ENCODE measurements around the gene NKX1-1. TPM values are rescaled to one million over a fixed set of nuclear protein-coding genes. Genes with fewer than 3 reads are reported as not detected.
A peak's percentile ranks its signal among the peaks of the same experiment; 100 is the strongest.
"Not testable (repeated sequence)": the region's sequence is repeated elsewhere in the genome, so short reads cannot be mapped to it uniquely, and the experiment has no call there.

The NKX1-1 gene
- total RNA-seq = not detected

DNA sequence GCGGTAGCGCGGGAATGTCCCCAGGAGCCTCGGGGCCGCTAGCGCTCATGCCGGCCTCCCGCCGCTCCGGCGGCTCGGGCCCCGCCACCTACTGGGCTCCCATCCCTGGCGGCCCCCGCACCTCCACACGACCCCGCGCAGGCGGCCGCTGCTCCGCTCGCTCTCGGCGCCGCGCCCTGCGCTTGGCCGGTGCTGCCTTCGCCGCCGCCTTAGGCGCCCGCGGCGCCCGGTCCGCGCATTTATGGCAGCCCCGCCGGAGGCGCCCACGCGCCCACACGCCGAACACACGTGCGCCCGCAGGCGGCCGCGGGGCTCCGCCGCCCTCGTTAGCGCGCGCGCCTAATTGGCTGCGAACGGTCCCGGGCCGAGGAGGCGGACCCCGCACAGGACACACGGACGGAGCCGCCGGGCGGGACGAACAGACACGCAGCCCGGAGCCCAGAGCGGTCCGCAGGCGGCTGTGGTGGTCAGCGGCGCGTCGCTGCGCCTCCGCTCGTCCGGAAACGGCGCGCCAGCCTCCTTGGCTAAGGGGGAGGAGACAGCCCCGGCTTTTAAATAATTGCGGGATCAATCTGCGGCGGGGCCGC is at the start of gene NKX1-1:
Gene NKX1-1, minus strand, starts transcription at position 49 of the 587 bp plus-strand sequence. Its CDS starts 0 bp downstream, at position 49.
- ATAC-seq (no peak), DNase-seq (ENCODE audit: low spot score) (no peak)

DNA sequence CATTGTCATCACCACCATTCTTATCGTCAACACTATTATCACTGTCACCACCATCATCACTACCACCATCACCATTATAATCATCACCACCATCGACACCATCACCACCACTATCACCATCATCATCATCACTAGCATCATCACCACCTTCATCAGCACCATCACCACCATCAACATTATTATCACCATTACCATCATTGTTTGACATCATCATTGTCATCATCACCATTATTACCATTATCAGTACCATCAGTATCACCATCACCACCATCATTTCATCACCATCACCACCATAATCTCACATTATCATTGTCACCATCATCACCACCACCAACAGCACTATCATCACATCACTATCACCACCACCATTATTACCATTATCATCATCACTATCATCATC is 47.5 kb upstream of the NKX1-1 start:
- ATAC-seq (no peak), DNase-seq (ENCODE audit: low spot score) (no peak)

- no peak for ATAC-seq
- no peak for DNase-seq (ENCODE audit: low spot score)
Measured at GRCh38 chr4:1452431-1453051, 46.3 kb upstream of the NKX1-1 start.

DNA sequence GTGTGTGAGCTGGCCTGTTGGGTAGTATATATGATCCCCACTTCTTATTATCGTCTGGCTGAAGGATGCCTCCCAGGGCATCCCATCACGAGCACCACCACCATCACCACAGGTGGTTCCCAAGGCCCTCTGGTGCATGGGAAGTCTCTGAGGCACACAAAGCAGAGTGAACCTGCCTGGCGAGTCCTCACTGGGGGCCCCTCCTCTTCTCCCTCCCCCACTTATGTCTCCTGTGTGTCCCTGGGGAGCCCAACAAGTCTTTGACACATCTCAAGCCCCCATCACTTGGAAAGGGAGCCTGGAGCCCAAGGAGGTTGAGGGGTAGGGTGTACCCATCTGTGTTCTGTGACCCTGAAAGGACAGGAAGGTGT is 45.5 kb upstream of the NKX1-1 start:
- DNase-seq (ENCODE audit: low spot score) = no peak
- no peak for ATAC-seq

DNA sequence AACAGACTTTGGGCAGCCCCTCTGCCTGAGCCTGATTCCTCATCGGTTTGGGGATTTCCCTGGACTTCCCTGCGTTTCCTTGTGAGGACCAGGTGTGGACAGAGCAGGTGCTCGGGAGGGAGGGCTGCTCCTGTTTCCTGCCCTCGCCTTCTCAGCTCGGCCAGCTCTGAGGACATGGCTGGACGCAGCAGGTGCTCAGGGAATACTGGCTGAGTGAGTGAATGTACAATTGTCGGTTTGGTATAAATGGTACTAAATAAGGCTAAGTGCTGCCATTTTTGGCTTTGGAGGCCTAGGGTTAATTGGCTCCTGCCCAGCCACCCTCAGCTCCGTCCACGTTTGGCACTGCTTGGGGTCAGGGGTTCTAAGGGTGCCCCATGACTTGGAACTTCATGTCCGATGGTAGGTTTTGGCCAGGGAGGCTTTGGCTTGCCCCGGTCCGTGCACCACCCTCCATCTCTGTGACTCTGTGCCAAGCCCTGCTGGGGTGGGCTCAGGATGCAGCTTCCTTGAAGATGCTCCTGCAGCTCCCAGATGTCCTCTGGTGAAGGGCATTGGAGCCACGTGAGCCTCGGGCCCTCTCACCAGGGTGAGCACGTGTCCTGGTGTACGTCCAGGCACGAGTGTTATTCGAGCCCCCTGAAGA is 45.0 kb upstream of the NKX1-1 start:
- peak; percentile 37 for DNase-seq (ENCODE audit: low spot score)
- no peak for ATAC-seq

DNA sequence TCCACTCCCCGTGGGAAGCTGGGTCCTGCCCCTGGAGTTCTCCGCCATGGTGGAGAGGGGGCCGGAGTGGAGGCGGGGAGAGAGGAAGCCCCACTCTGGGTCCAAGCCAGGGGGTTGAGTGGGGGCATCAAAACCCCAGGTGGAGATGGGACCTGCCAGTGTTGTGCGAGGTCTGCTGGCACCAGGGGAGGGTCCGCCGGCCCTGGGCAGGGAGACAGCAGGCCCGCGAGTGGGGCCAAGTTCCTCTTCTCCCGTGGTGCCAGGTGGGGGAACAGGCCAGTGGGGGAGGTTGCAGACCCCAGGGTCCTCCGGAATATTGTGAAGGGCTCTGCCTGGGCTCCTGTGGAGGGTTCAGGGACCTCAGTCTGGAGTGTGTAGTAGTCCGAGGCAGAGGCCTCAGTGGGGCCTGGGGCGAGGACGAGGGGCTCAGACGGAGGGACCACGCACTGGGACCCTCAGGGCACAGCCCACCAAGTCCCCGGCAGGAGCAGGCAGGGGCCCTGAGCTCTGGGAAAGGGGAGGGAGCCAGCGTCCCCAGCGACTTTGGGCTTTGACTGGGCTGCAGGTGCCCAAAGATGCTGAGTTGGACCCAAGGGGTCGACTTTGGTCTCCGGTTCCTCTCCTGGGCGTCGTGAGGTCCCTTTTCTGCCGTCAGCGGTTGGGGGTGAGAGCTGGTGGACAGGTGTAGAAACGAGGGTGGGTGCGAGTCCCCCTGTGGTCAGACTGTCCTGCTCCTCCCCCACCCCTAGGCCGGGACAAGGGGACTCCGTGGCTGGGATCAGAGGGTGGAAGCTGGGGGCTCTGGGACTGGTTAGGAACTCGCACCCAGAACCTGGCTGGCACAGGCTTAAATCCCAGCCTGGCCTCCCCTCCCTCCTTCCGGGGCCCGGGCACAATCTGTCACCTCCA is 43.8 kb upstream of the NKX1-1 start:
- peak; percentile 37 for DNase-seq (ENCODE audit: low spot score)
- ATAC-seq = no peak

DNA sequence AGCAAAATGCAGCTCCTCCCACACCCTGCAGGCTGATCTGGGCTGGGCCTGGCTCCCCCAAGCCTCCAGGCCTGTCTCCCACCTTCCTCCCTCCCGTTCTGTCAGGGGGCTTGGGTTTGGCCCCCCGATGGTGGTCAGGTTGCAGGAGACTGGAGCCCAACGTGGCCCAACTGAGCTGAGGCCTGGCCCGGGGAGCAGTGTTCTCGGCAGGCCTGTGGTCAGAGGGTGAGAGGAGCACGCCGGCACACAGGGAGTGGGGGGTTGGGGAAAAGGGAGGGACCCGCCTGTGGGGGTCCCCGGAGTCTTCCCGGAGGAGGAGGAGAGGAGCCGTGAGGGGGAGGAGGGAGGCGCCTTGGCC is 43.2 kb upstream of the NKX1-1 start:
- ATAC-seq (no peak), DNase-seq (ENCODE audit: low spot score) (peak; percentile 39)

- ATAC-seq (no peak), DNase-seq (ENCODE audit: low spot score) (peak; percentile 37)
Measured at GRCh38 chr4:1448589-1449420, 42.6 kb upstream of the NKX1-1 start.

DNA sequence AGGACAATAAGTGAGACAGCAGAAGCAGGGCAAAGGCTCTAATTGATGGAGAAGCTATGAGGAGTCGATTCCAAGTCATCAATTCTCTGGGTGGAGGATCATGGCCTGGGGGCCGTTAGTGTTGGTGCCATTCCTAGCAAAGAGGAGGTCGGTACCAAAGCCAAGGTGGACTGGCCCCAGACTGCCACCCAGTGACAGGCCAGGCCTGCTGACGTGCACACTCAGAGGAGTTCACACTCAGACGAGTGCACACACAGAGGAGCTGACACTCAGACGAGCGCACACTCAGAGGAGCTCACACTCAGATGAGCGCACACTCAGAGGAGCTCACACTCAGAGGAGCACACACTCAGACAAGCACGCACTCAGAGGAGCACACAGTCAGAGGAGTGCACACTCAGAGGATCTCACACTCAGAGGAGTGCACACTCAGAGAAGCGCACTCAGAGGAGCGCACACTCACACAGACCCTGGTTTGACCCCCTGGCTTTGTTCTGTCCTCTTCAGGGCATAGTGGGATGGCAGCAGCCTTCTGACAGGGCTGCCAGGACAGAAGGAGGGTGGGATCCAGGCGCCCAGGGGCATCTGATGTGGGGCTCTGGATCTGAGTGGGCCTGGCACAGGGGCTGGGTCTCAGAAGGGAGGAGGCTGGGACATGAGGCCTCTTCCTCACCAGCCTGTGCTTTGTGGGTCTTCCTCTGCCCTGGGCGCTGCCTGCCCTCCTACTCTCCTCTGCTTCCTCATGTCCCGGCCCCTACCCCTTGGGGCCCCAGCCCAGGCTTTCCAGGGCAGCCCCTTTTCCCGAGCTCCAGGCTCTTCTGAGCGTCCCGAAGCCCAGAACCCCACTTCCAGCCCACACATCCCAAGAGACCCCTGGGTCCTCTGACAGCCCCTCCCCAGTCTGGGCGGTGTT is 41.7 kb upstream of the NKX1-1 start:
- DNase-seq (ENCODE audit: low spot score) (no peak), ATAC-seq (no peak)

GRCh38 chr4:1446502-1447386 is 40.5 kb upstream of the NKX1-1 start:
- DNase-seq (ENCODE audit: low spot score) = no peak
- ATAC-seq = no peak

DNA sequence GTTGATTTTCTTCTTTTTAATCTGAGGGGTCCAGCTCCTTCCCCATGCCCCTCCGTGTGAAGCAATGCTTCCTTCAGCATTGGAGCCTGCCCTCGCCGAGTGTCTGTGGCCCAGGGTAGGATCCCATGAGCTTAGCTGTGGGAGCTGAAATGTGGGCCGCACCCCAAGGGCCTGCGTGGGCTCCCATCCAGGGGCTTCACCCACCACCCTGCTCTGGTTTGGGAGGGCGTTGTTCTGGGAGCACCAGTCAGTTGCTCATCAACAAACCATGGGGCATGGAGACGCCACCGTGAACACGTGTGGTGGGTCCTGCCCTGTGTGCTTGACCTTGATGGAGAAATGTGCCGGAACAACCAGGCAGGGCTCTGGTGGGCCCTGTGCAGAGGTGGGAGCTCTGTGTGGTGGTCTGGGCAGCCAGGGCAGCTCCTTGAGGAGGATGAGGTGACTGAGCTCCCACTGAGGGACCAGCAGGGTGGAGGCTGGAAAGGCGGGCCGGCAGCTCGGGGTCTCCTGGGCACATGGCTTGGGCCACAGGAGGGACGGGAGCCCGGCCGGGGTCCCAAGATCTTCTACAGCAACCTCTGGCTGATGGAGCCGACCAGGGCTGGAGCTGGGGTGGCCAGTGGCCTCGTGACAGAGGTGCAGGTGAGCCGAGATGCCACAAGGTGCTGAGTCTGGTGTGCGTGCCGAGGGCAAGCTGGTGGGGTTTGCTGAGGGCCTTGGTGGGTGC is 39.6 kb upstream of the NKX1-1 start:
- DNase-seq (ENCODE audit: low spot score) = peak; percentile 40

GRCh38 chr4:1443688-1444172 is 37.5 kb upstream of the NKX1-1 start:
- DNase-seq (ENCODE audit: low spot score); ATAC-seq: not testable (repeated sequence)

More for the DNA sequence above, 39.6 kb upstream of the NKX1-1 start:
- ATAC-seq = no peak

- no peak for ATAC-seq
Measured at GRCh38 chr4:1427010-1427409, 20.8 kb upstream of the NKX1-1 start.

DNA sequence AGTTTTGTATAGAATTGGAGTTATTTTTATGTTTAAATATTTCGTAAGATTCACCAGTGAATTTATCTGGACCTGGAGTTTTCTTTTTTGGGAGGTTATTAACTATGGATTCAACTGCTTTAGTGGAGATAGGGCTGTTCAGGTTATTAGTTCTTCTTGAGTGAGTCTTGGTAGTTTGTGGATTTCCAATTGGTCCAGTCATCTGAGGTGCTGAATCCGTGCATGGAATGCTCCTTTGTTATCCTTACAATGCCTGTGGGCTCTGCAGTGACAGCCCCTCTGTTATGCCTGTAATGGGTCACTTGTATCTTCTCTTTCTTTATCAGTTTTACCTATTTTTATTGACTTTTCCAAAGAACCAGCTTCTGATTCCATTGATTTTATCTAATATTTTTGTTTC is 15.4 kb upstream of the NKX1-1 start:
- DNase-seq (ENCODE audit: low spot score) = no peak

More at GRCh38 chr4:1427010-1427409, 20.8 kb upstream of the NKX1-1 start:
- no peak for DNase-seq (ENCODE audit: low spot score)

DNA sequence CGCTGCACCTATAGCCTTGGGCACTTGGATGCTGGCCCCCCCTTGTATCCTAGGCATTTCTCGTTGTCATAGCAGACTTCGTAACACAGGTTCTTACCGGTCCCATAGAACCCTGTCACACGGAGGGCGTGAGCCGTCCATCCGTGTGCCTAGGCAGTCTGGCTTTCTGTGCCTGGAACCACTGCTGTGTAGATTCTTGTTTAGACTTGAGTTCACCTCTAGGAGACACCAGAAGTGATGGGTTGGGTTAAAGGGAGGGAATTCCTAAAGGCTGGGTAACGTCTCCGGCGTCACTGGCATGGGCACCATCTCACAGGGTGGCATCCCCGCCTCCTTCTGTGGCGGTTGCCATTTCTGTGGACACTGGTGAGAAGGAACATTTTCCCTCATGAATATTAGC is 13.5 kb upstream of the NKX1-1 start:
- ATAC-seq (no peak), DNase-seq (ENCODE audit: low spot score) (peak; percentile 10)

More for the DNA sequence above, 15.4 kb upstream of the NKX1-1 start:
- ATAC-seq = no peak

GRCh38 chr4:1418494-1419285 is 12.4 kb upstream of the NKX1-1 start:
- peak; percentile 21 for DNase-seq (ENCODE audit: low spot score)
- ATAC-seq = no peak
